Tibial artery (tissue), 4 donors: ENCODE measurements around the gene PDCL3.

Experiments used
- DNase-seq, 2 donors: peaks; one replicate each; pipeline ENCODE4 v3.0.0-alpha.2; 2019
- H3K27ac ChIP-seq, 2 donors: fragments of 200-600 bp; sonication (generic) in 1 of 2; 1 replicate in 1 of 2; 2 replicates in 1 of 2; pipeline ENCODE4 v1.5.1; 2018 to 2019; ENCODE audit warnings: mild to moderate bottlenecking in 1 of 2
- H3K27me3 ChIP-seq, 2 donors: fragments of 200-600 bp; sonication (generic) in 1 of 2; one replicate each; pipeline versions ENCODE4 v1.5.1 to v1.6.0; 2016 to 2019
- H3K36me3 ChIP-seq, 3 donors: fragments of 200-600 bp; sonication (generic) in 2 of 3; one replicate each; pipeline ENCODE4 v1.5.1; 2016 to 2019; ENCODE audit warnings: mild to moderate bottlenecking in 2 of 3
- H3K4me1 ChIP-seq, 4 donors: fragments of 200-600 bp; sonication (generic) in 2 of 4; 1 replicate in 3 of 4; 2 replicates in 1 of 4; pipeline ENCODE4 v1.5.1; 2016 to 2019
- H3K4me3 ChIP-seq, 2 donors: fragments of 200-600 bp; sonication (generic) in 1 of 2; 1 replicate in 1 of 2; 2 replicates in 1 of 2; pipeline ENCODE4 v1.5.1; 2018 to 2019; ENCODE audit warnings: mild to moderate bottlenecking in 2 of 2
- H3K9me3 ChIP-seq, 3 donors: fragments of 200-600 bp; sonication (generic) in 1 of 3; one replicate each; pipeline ENCODE4 v1.5.1; 2016 to 2019
- intact Hi-C: fragments of 100-400 bp; cut with DNase I; formaldehyde crosslinking; loops from one replicate; pipeline ENCODE4 v1.15.0; 2023; ENCODE audit warnings: low total_unique reads
- TF ChIP-seq, protein P1 (sequence below), 2 experiments: fragments of 200-600 bp in 1 of 2; fragments of 450-650 bp in 1 of 2; IDR thresholded peaks; one replicate each; pipeline ENCODE4 v1.5.1; 2017 to 2019; ENCODE audit warnings: antibody characterized with exemption in 2 of 2, mild to moderate bottlenecking in 1 of 2, moderate library complexity in 1 of 2

PDCL3 gene

DNA sequence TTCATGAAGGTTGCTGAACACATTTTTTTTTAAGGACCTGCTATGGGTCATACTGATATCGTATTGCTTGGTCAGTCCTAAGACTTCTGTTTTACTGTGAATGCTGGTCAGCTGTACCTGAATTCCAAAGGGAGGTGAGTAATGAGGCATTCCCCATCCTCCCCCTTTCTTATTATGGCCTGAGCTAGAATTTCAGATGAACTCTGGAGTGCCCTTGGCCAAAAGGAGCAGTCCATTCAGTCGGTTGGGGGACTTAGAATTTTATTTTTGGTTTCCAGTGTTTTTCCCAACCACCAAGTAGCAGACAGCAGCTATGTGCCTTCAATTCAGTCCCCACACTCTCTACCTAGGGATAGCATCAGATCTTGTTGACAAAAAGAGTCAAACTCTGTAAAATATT is 26.9 kb upstream of the PDCL3 start:
- Histone ChIP-seq H3K36me3 (no peaks in the 10 kb centered on the region), H3K27me3 (peaks cover 0 to 4% of the 10 kb centered on the region in 2 donors), H3K4me1 (no peaks in the 10 kb centered on the region), H3K4me3 (no peak overlapping the region), H3K27ac (no peak overlapping the region), H3K9me3 (no peaks in the 10 kb centered on the region)
- TF ChIP-seq, protein P1, sequence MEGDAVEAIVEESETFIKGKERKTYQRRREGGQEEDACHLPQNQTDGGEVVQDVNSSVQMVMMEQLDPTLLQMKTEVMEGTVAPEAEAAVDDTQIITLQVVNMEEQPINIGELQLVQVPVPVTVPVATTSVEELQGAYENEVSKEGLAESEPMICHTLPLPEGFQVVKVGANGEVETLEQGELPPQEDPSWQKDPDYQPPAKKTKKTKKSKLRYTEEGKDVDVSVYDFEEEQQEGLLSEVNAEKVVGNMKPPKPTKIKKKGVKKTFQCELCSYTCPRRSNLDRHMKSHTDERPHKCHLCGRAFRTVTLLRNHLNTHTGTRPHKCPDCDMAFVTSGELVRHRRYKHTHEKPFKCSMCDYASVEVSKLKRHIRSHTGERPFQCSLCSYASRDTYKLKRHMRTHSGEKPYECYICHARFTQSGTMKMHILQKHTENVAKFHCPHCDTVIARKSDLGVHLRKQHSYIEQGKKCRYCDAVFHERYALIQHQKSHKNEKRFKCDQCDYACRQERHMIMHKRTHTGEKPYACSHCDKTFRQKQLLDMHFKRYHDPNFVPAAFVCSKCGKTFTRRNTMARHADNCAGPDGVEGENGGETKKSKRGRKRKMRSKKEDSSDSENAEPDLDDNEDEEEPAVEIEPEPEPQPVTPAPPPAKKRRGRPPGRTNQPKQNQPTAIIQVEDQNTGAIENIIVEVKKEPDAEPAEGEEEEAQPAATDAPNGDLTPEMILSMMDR (IDR thresholded peaks at IDR 0.05): no peak
- intact Hi-C loops: no loop called here
- DNase-seq: no peak

DNA sequence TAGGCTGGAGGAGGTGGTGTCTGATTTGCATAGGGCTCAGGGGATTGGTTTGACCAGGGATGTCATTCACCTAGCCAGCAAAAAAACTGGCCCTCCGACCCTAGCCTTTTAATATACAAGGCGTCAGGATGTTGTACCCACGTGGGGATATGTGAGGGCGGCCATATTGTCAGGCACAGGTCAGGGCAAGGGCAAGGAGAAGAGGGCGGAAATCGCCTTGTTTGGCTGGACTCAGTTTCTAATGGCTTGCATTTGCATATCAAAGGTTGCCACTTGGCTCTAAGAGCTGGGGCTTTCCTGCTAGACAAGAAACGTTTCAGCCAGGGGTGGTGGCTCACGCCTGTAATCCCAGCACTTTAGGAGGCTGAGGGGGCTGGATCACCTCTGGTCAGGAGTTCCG is 24.9 kb upstream of the PDCL3 start:
- Histone ChIP-seq H3K36me3 (no peaks in the 10 kb centered on the region), H3K4me3 (no peak overlapping the region), H3K27me3 (peaks cover 0 to 4% of the 10 kb centered on the region in 2 donors), H3K4me1 (no peaks in the 10 kb centered on the region), H3K9me3 (no peaks in the 10 kb centered on the region), H3K27ac (no peak overlapping the region)
- intact Hi-C loops: no loop called here
- TF ChIP-seq, protein P1 (IDR thresholded peaks at IDR 0.05): no peak
- DNase-seq: no peak

DNA sequence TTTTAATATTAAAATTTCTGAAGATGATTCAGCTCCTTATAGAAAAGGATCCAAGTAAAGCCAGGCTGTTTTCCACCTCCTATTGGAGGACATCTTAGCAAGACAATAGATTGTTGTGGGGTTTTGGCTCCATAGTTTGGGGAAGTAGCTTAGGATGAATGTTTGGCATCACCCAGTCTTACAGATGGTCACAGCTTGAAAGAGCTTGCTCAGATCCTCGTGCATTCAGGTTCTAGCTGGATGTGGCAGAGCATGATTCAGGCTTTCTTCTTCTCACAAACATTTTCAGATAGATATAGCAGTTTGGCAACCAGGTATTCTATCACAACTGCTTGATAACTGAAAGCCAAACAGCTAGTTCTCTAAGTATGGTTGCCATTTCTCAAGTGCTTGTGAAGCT is 23.6 kb upstream of the PDCL3 start:
- no peaks in the 10 kb centered on the region for H3K9me3 ChIP-seq
- DNase-seq: no peak
- intact Hi-C loops: no loop called here
- no peaks in the 10 kb centered on the region for H3K4me1 ChIP-seq
- H3K4me3 ChIP-seq: no peak overlapping the region
- no peaks in the 10 kb centered on the region for H3K36me3 ChIP-seq
- TF ChIP-seq, protein P1 (IDR thresholded peaks at IDR 0.05): no peak
- no peaks in the 10 kb centered on the region for H3K27me3 ChIP-seq
- H3K27ac ChIP-seq: no peak overlapping the region

DNA sequence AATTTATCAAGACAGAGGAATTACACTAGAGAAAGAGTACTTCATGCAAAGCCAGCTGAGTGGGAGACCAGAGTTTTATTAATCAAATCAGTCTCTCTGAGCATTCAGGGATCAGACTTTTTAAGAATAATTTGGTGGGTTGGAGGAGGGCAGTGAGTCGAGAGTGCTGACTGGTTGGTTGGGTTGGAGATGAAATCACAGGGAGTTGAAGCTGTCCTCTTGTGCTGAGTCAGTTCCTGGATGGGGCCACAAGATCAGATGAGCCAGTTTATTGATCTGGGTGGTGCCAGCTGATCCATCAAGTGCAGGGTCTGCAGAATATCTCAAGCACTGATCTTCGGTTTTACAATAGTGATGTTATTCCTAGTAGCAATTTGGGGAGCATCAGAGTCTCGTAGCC is 21.4 kb upstream of the PDCL3 start:
- no peak for DNase-seq
- intact Hi-C loops: no loop called here
- TF ChIP-seq, protein P1 (IDR thresholded peaks at IDR 0.05): no peak
- Histone ChIP-seq H3K27ac (no peak overlapping the region), H3K27me3 (no peaks in the 10 kb centered on the region), H3K36me3 (no peaks in the 10 kb centered on the region), H3K4me3 (no peak overlapping the region), H3K4me1 (no peaks in the 10 kb centered on the region), H3K9me3 (no peaks in the 10 kb centered on the region)

DNA sequence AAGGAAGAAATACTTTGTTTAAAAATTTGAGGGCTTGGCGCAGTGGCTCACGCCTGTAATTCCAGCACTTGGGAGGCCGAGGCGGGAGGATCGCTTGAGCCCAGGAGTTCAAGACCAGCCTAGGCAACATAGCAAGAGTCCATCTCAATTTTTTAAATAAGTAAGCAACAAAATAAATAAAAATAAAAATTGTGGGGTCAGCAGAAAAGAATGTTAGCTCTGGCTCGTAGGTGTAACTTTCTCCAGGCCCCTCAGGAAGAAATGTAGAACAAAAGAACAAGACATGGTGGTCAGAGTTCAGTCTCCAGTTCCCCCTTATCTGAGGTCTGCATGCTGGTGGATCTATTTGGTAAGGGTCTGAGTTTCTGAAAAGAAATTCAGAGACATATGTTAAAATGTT is 20.4 kb upstream of the PDCL3 start:
- no peak for DNase-seq
- TF ChIP-seq, protein P1 (IDR thresholded peaks at IDR 0.05): no peak
- intact Hi-C loops: no loop called here
- H3K4me1 ChIP-seq: no peaks in the 10 kb centered on the region
- H3K27ac ChIP-seq: no peak overlapping the region
- H3K9me3 ChIP-seq: no peaks in the 10 kb centered on the region
- H3K27me3 ChIP-seq: no peaks in the 10 kb centered on the region
- H3K4me3 ChIP-seq: no peak overlapping the region
- no peaks in the 10 kb centered on the region for H3K36me3 ChIP-seq

DNA sequence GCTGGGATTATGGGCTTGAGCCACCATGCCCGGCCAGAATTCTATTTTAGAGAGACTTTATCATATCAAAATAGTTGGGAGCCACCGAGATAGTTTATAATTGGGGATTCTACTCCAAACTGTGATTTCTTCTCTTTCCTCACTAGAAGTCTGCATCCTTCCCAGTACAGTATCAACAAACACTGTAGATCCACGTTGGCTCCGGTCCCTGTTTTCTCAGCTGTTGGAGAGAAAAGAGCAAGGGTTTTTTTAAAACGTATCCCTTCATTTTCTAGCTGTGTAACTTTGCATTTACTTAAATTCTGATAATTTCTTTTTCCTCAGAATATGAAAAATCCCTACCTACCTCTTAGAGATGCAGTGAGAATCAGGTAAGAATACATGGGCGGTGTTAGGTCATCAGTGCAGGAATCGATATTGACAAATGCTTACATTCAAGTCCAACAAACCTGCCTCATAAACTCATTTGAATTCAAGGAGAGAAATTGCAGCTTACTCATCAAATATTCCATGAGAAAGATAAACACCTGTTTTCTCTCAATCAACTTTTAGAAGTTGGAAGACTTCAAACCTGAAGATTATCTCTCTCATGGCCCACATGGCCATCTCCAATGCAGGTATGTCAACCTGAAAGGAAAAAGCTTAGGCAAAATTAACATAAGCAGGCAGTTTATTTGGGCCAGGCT is 17.7 kb upstream of the PDCL3 start:
- no peaks in the 10 kb centered on the region for H3K4me1 ChIP-seq
- TF ChIP-seq, protein P1 (IDR thresholded peaks at IDR 0.05): no peak
- no peaks in the 10 kb centered on the region for H3K27me3 ChIP-seq
- intact Hi-C loops: no loop called here
- no peak for DNase-seq
- H3K27ac ChIP-seq: no peak overlapping the region
- H3K9me3 ChIP-seq: no peaks in the 10 kb centered on the region
- no peaks in the 10 kb centered on the region for H3K36me3 ChIP-seq
- H3K4me3 ChIP-seq: no peak overlapping the region
